PC-9 (cell line): ENCODE results near the gene IL31RA.

Experiments used
- EZH2 ChIP-seq: fragments of 200-600 bp; sonication (generic); IDR thresholded peaks from 2 replicates; pipeline ENCODE4 v1.8.0; 2017; ENCODE audit warnings: antibody characterized with exemption, low read depth
- TF ChIP-seq, protein P1 (sequence below): fragments of 200-600 bp; sonication (generic); conservative IDR thresholded peaks from 2 replicates; pipeline ENCODE4 v1.6.1; 2017; ENCODE audit warnings: mixed run types, antibody characterized with exemption, mild to moderate bottlenecking, moderate library complexity

DNA sequence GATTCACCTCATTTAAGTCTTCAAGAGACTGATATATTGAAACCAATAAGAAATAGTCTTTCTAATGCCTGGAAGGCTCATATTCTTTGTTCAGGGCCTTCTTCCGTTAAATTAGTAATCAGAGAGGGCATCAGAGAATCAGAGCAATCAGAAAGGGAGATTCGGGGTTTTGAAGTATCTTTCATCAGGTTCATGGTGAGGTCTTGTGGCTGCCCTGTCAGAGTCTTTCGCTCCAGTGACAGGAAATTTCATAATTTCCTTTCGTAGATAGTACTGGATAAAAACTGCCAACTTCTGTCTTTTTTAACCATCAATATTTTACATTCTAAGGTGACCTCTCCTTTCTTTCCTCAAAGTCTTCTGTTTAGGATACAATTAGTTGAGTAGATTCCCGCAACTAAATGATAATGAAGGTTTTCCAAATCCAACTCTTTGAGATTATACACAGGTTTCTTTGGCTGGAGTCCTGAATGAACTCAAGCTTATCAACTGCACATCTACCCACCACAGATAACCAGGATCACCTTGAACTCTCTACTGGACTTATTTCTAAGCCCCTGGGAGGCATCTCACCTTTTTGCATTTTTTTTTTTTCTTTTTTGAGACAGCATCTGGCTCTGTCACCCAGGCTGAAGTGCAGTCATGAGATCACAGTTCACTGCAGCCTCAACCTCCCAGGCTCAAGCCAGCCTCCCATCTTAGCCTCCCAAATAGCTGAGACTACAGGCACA is 5.5 kb downstream of the IL31RA start:
- TF ChIP-seq, protein P1, sequence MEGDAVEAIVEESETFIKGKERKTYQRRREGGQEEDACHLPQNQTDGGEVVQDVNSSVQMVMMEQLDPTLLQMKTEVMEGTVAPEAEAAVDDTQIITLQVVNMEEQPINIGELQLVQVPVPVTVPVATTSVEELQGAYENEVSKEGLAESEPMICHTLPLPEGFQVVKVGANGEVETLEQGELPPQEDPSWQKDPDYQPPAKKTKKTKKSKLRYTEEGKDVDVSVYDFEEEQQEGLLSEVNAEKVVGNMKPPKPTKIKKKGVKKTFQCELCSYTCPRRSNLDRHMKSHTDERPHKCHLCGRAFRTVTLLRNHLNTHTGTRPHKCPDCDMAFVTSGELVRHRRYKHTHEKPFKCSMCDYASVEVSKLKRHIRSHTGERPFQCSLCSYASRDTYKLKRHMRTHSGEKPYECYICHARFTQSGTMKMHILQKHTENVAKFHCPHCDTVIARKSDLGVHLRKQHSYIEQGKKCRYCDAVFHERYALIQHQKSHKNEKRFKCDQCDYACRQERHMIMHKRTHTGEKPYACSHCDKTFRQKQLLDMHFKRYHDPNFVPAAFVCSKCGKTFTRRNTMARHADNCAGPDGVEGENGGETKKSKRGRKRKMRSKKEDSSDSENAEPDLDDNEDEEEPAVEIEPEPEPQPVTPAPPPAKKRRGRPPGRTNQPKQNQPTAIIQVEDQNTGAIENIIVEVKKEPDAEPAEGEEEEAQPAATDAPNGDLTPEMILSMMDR: no peak
- TF ChIP-seq EZH2: no peak
